HepG2 (cell line): Measurements from ENCODE around the gene MYO7A. TPM values are rescaled to one million over a fixed set of nuclear protein-coding genes. Genes with fewer than 3 reads are reported as not detected.

Experiments
- BRF2 ChIP-seq: sonication (generic); formaldehyde crosslinking; IDR thresholded peaks from 2 replicates; pipeline ENCODE4 v1.8.1; 2022; ENCODE audit warnings: mild to moderate bottlenecking, missing genetic modification reagents
- HOXD1 ChIP-seq: sonication (generic); formaldehyde crosslinking; IDR thresholded peaks from 2 replicates; pipeline ENCODE4 v1.5.0; 2020; ENCODE audit warnings: missing genetic modification reagents
- NR2F6 ChIP-seq, 2 experiments: IDR thresholded peaks; 2 replicates each; pipeline ENCODE4 v1.6.1; 2016; ENCODE audit warnings: antibody characterized with exemption in 1 of 2, mild to moderate bottlenecking in 1 of 2
- PRPF4 ChIP-seq: fragments of 200-400 bp; formaldehyde crosslinking; IDR thresholded peaks from 2 replicates; pipeline ENCODE4 v1.6.1; 2016; ENCODE audit warnings: low read length, low read depth; ENCODE audit not compliant: poor library complexity, severe bottlenecking
- RFX5 ChIP-seq: IDR thresholded peaks from 2 replicates; pipeline ENCODE4 v1.6.1; 2011; ENCODE audit warnings: low read depth, low read length, improper control_type of control experiment
- SNAPC4 ChIP-seq: sonication (generic); formaldehyde crosslinking; IDR thresholded peaks from 2 replicates; pipeline ENCODE4 v1.4.0; 2020; ENCODE audit warnings: mild to moderate bottlenecking, missing genetic modification reagents
- SRSF9 ChIP-seq: fragments of 200-400 bp; formaldehyde crosslinking; IDR thresholded peaks from 2 replicates; pipeline ENCODE4 v1.6.1; 2018; ENCODE audit warnings: borderline replicate concordance, mild to moderate bottlenecking, low read depth, low read length; ENCODE audit not compliant: insufficient read depth, poor library complexity, severe bottlenecking
- ZBED4 ChIP-seq: sonication (generic); formaldehyde crosslinking; IDR thresholded peaks from 2 replicates; pipeline ENCODE4 v1.4.0; 2020; ENCODE audit warnings: missing genetic modification reagents, borderline replicate concordance
- ZKSCAN5 ChIP-seq: sonication (generic); formaldehyde crosslinking; IDR thresholded peaks from 2 replicates; pipeline ENCODE4 v1.5.1; 2020; ENCODE audit warnings: mild to moderate bottlenecking, missing genetic modification reagents
- ZNF263 ChIP-seq: sonication (generic); formaldehyde crosslinking; IDR thresholded peaks from 2 replicates; pipeline ENCODE4 v1.4.0; 2020; ENCODE audit warnings: missing genetic modification reagents
- ZNF530 ChIP-seq: sonication (generic); formaldehyde crosslinking; IDR thresholded peaks from 2 replicates; pipeline ENCODE4 v1.5.0; 2020; ENCODE audit warnings: low read depth, mild to moderate bottlenecking, missing genetic modification reagents
- ZNF564 ChIP-seq: sonication (generic); formaldehyde crosslinking; IDR thresholded peaks from 2 replicates; pipeline ENCODE4 v1.8.1; 2023; ENCODE audit warnings: mild to moderate bottlenecking, missing genetic modification reagents
- ZNF614 ChIP-seq: IDR thresholded peaks from 2 replicates; pipeline ENCODE4 v1.6.1; 2018; ENCODE audit warnings: missing biosample characterization, missing genetic modification reagents, inconsistent platforms, borderline replicate concordance
- ZNF616 ChIP-seq: sonication (generic); formaldehyde crosslinking; IDR thresholded peaks from 2 replicates; pipeline ENCODE4 v1.5.0; 2020; ENCODE audit warnings: low read depth, mild to moderate bottlenecking, missing genetic modification reagents
- ZNF629 ChIP-seq: sonication (generic); formaldehyde crosslinking; conservative IDR thresholded peaks from 2 replicates; pipeline ENCODE4 v1.5.0; 2020; ENCODE audit warnings: missing genetic modification reagents
- polyA plus RNA-seq, 8 experiments: library from polyadenylated mRNA; depleted of rRNA in 3 of 8; stranded (reverse) in 7 of 8; unstranded in 1 of 8; fragments of >200 nt; fragmentation: Illumina TruSeq in 4 of 8; extraction: Trizol in 4 of 8; gene quantifications; 2 replicates each; pipeline versions ENCODE4 v1.2.1 to v1.2.3, GENCODE V29; 2011 to 2016; ENCODE audit warnings: low read depth in 4 of 8, missing spikeins in 1 of 8, mixed read lengths in 1 of 8; ENCODE audit not compliant: insufficient read depth in 1 of 8
- total RNA-seq, 5 experiments: library from RNA; depleted of rRNA; stranded (reverse); fragments of >200 nt; fragmentation: Illumina TruSeq; extraction: Trizol; gene quantifications; 2 replicates each; pipeline ENCODE4 v1.2.3, GENCODE V29; 2016; ENCODE audit warnings: low read depth in 1 of 5
- TF ChIP-seq, protein P1 (sequence below): sonication (generic); formaldehyde crosslinking; IDR thresholded peaks from 2 replicates; pipeline ENCODE4 v1.5.1; 2020; ENCODE audit warnings: mild to moderate bottlenecking, moderate library complexity, missing genetic modification reagents

Gene MYO7A
- total and polyA plus RNA-seq, 2 of the 13 experiments (the other 11 are each of a cell fraction or from before 2014, with no cell fraction given), result 7.5 to 10.0 TPM

DNA sequence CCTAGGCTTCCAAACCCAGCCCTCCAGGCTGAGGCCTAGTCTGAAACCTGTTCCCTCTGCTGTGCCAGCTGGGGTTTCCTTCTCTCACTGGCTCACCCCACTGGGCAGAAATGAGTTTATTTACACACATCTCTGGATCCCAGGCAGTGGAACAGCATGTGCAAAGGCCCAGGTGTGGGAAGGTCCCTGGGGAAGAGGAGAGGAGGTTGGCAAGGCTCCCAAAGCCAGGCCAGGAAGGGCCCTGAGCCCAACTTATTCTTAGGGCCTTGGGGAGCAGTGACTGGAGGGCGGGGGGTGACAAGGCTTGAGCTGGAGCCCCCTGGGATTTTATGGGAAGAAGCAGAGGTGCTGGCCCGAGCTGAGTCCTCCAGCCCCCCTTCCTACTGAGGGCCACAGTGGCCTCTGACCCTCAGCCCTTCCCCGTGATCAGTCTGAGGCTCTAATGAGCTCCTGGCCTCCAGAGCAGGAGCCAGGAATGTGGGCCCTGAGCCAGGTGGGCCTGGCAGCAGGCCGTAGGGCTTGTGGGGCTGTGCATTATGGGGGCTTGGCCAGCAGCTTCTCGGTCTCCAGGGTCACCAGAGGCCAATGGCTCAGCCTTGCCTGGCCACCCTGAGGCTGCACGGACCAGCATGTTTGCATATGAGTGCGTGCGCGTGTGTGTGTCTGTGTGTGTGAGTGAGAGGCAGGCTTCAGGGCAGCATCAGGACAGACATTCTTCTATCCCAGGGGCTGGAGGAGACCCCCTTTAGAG is 2.9 kb downstream of the MYO7A start (continued):
- peak; percentile 73; the same call in 1 of the 2 replicates for TF ChIP-seq ZBED4 (CRISPR knock-in tag)
- TF ChIP-seq ZNF530 (CRISPR knock-in tag), result no peak
- TF ChIP-seq SRSF9, result no peak
- TF ChIP-seq BRF2 (CRISPR knock-in tag), result 0 out of 2 replicates have a peak, but pooled peaks have one; percentile 27
- TF ChIP-seq PRPF4, result no peak
- TF ChIP-seq ZNF564 (CRISPR knock-in tag), result no peak
- no peak for TF ChIP-seq RFX5
- TF ChIP-seq ZNF614, result peak; percentile 82; the same call in 1 of the 2 replicates
- peak; percentile 91 for TF ChIP-seq NR2F6 (IDR thresholded peaks at IDR 0.05)
- TF ChIP-seq NR2F6 (CRISPR knock-in tag; IDR thresholded peaks at IDR 0.05), result peak; percentile 96
- TF ChIP-seq ZNF616, result no peak
- TF ChIP-seq HOXD1 (CRISPR knock-in tag), result no peak
- TF ChIP-seq ZNF629 (CRISPR knock-in tag), result no peak
- peak; percentile 43; the same call in 1 of the 2 replicates for TF ChIP-seq ZNF263
- TF ChIP-seq SNAPC4 (CRISPR knock-in tag), result 0 out of 2 replicates have a peak, but pooled peaks have one; percentile 32
- TF ChIP-seq, protein P1, sequence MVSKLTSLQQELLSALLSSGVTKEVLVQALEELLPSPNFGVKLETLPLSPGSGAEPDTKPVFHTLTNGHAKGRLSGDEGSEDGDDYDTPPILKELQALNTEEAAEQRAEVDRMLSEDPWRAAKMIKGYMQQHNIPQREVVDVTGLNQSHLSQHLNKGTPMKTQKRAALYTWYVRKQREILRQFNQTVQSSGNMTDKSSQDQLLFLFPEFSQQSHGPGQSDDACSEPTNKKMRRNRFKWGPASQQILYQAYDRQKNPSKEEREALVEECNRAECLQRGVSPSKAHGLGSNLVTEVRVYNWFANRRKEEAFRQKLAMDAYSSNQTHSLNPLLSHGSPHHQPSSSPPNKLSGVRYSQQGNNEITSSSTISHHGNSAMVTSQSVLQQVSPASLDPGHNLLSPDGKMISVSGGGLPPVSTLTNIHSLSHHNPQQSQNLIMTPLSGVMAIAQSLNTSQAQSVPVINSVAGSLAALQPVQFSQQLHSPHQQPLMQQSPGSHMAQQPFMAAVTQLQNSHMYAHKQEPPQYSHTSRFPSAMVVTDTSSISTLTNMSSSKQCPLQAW, result peak; percentile 90
- TF ChIP-seq ZKSCAN5 (CRISPR knock-in tag), result no peak
